Osteocyte (in vitro differentiated cells): ENCODE data around the gene DNMBP. TPM values are rescaled to one million over a fixed set of nuclear protein-coding genes. Genes with fewer than 3 reads are reported as not detected.
A peak's percentile ranks its signal among the peaks of the same experiment; 100 is the strongest.
"Not testable (repeated sequence)": the region's sequence is repeated elsewhere in the genome, so short reads cannot be mapped to it uniquely, and the experiment has no call there.

Source experiments
- DNase-seq: peaks from one replicate; pipeline ENCODE4 v3.0.0; 2021; ENCODE audit warnings: mixed read lengths; ENCODE audit not compliant: unreplicated experiment; ENCODE audit errors: extremely low spot score
- H3K27ac Mint-ChIP-seq: one replicate; pipeline ENCODE4 v1.8.0; 2021; ENCODE audit warnings: mild to moderate bottlenecking, mixed read lengths; ENCODE audit not compliant: unreplicated experiment
- H3K27me3 Mint-ChIP-seq: one replicate; pipeline ENCODE4 v1.8.0; 2021; ENCODE audit warnings: mixed read lengths; ENCODE audit not compliant: unreplicated experiment
- H3K36me3 Mint-ChIP-seq: one replicate; pipeline ENCODE4 v1.8.0; 2021; ENCODE audit warnings: mixed read lengths; ENCODE audit not compliant: unreplicated experiment
- H3K4me1 Mint-ChIP-seq: one replicate; pipeline ENCODE4 v1.8.0; 2021; ENCODE audit warnings: mixed read lengths; ENCODE audit not compliant: unreplicated experiment
- H3K4me3 Mint-ChIP-seq: one replicate; pipeline ENCODE4 v1.8.0; 2021; ENCODE audit warnings: mild to moderate bottlenecking, moderate library complexity, mixed read lengths; ENCODE audit not compliant: unreplicated experiment
- H3K9me3 Mint-ChIP-seq: one replicate; pipeline ENCODE4 v1.8.0; 2021; ENCODE audit warnings: mixed read lengths; ENCODE audit not compliant: unreplicated experiment
- total RNA-seq: library from RNA; stranded (reverse); gene quantifications from 2 replicates; pipeline ENCODE4 v1.2.1, GENCODE V29; 2021
- TF ChIP-seq, protein P1 (sequence below): fragments of 200-600 bp; sonication (generic); IDR thresholded peaks from 2 replicates; pipeline ENCODE4 v1.5.0; 2021; ENCODE audit warnings: antibody characterized with exemption, mild to moderate bottlenecking, moderate library complexity

DNMBP gene
- total RNA-seq, 1 donor from 2014 or later, result 16.2 TPM

- no peaks in the 10 kb centered on the region for H3K9me3 Mint-ChIP-seq
- TF ChIP-seq, protein P1, sequence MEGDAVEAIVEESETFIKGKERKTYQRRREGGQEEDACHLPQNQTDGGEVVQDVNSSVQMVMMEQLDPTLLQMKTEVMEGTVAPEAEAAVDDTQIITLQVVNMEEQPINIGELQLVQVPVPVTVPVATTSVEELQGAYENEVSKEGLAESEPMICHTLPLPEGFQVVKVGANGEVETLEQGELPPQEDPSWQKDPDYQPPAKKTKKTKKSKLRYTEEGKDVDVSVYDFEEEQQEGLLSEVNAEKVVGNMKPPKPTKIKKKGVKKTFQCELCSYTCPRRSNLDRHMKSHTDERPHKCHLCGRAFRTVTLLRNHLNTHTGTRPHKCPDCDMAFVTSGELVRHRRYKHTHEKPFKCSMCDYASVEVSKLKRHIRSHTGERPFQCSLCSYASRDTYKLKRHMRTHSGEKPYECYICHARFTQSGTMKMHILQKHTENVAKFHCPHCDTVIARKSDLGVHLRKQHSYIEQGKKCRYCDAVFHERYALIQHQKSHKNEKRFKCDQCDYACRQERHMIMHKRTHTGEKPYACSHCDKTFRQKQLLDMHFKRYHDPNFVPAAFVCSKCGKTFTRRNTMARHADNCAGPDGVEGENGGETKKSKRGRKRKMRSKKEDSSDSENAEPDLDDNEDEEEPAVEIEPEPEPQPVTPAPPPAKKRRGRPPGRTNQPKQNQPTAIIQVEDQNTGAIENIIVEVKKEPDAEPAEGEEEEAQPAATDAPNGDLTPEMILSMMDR, result no peak
- H3K36me3 Mint-ChIP-seq, result peaks cover 27% of the 10 kb centered on the region
- H3K4me3 Mint-ChIP-seq, result no peak overlapping the region
- no peak for DNase-seq
- no peaks in the 10 kb centered on the region for H3K27me3 Mint-ChIP-seq
- peak overlapping the region; percentile 18 for H3K27ac Mint-ChIP-seq
- peaks cover 16% of the 10 kb centered on the region for H3K4me1 Mint-ChIP-seq
Measured at GRCh38 chr10:99965700-99966099, 44.0 kb downstream of the DNMBP start.

GRCh38 chr10:99964791-99965190 lies 45.0 kb downstream of the DNMBP start:
- Mint-ChIP-seq H3K9me3 (no peaks in the 10 kb centered on the region), H3K4me3 (no peak overlapping the region), H3K36me3 (peaks cover 19% of the 10 kb centered on the region), H3K27me3 (no peaks in the 10 kb centered on the region), H3K4me1 (peaks cover 16% of the 10 kb centered on the region), H3K27ac (peak overlapping the region; percentile 64)
- TF ChIP-seq, protein P1, result peak; percentile 47
- no peak for DNase-seq

DNA sequence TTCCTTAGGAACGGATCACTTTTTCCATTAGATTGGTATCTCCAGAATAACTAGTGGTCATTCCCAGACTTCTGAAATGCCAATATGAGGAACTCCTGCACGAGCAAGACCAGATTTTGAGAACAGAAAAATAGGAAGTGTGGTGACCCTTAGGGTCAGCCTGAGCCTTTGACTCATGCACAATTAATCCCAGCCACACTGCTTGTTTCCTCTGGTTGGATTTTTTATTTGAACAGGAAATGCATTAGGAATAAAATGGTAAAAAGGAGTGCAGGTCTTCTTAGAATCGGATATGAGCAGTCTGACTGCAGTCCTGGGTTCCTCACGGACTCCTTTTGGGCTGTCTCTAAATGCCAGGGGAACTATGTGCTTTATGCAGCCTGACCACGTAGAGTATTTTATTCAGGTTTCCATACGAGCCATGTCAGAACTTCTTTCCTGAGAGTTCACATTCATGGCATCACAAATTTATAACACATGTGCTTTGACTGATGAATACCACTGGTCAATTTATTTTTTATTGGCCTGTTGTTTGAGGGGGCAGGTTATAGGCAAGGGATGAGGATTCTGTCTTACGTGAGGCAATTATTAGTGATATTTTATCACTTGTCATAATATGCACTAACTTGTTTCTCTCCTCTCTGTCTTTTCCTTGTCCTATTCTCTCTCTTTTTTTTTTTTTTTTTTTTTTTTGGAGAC lies 46.1 kb downstream of the DNMBP start:
- H3K9me3 Mint-ChIP-seq, H3K36me3 Mint-ChIP-seq, H3K27me3 Mint-ChIP-seq, H3K4me3 Mint-ChIP-seq, DNase-seq: not testable (repeated sequence)
- peaks cover 19% of the 10 kb centered on the region for H3K4me1 Mint-ChIP-seq
- peak overlapping the region; percentile 75 for H3K27ac Mint-ChIP-seq

DNA sequence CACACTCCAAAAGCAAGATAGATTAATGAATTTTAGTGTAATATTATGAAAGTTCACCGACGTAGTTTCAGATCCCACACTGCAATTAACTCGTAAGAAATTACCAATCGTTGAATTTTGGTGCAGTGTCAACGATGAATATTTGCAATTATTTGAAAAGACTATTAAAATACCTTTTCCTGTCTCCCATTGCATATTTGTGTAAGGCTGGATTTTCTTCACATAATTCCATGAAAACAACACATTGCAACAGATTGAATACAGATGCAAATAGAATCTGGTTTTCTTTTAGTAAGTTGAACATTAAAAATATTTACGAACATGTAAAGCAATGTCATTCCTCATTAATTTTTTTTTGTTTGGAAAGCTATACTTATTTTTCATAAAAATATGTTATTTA lies 50.9 kb downstream of the DNMBP start:
- H3K4me1 Mint-ChIP-seq, result peaks cover 24% of the 10 kb centered on the region
- H3K27ac Mint-ChIP-seq, result peak overlapping the region; percentile 60
- DNase-seq, result no peak
- peaks cover 18% of the 10 kb centered on the region for H3K36me3 Mint-ChIP-seq
- no peaks in the 10 kb centered on the region for H3K9me3 Mint-ChIP-seq
- TF ChIP-seq, protein P1, result no peak
- H3K27me3 Mint-ChIP-seq, result no peaks in the 10 kb centered on the region
- H3K4me3 Mint-ChIP-seq, result no peak overlapping the region

DNA sequence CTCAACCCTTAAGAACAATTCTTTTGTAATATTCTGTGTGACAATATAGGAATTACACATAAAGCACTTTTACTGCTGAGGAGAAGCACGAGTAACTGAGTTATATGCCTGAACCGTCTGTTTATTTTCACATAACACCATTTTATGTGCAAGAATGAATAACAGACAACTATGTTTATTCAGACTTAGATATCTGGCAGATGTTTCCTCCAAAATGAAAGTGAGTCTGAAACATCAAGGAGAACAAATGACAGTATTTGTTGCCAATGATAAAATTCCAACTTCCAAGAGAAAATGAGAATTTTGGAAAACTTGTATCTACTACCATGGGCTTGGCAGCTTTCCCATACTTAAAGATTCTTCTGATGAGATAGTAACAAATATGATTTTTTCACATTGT lies 51.4 kb downstream of the DNMBP start:
- Mint-ChIP-seq H3K9me3 (no peaks in the 10 kb centered on the region), H3K27me3 (no peaks in the 10 kb centered on the region), H3K36me3 (peaks cover 19% of the 10 kb centered on the region), H3K27ac (peak overlapping the region; percentile 60), H3K4me3 (no peak overlapping the region), H3K4me1 (peaks cover 21% of the 10 kb centered on the region)
- no peak for DNase-seq
- TF ChIP-seq, protein P1, result no peak

- not testable (repeated sequence) for H3K27me3 Mint-ChIP-seq, DNase-seq, H3K4me3 Mint-ChIP-seq, H3K9me3 Mint-ChIP-seq, H3K27ac Mint-ChIP-seq
- Mint-ChIP-seq H3K4me1 (peaks cover 12% of the 10 kb centered on the region), H3K36me3 (peaks cover 44% of the 10 kb centered on the region)
Measured at GRCh38 chr10:99953510-99953909, 56.2 kb downstream of the DNMBP start.
